ENCODE measurements around the gene TMEM132D. TPM values are rescaled to one million over a fixed set of nuclear protein-coding genes. Genes with fewer than 3 reads are reported as not detected.

TMEM132D gene
- total RNA-seq, 1 experiment from 2014 or later: 1.4 TPM

DNA sequence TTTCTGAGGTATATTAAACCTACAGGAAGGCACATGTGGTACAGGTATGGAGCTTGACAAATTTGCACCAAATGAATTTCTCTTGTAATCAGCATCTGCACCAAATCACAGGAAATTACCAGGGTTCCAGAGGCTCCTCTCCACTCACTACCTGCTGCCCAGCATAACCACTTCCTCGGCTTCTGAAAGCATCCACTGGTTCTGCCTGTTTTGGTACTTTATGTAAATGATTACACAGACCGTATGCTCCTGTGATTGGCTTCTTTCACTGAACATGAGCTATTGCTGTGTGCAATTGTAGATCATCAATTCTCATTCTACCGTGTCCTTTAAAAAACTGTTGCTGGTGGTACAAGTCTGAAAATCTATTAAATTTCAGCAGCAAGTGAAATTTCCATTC, 522.1 kb downstream of the TMEM132D start:
- Mint-ChIP-seq H3K27me3 (ENCODE audit: low read depth) (peaks cover 7% of the 10 kb centered on the region), H3K36me3 (peaks cover 71% of the 10 kb centered on the region), H3K4me3 (no peak overlapping the region), H3K4me1 (no peaks in the 10 kb centered on the region), H3K9me3 (peaks cover 74% of the 10 kb centered on the region), H3K27ac (no peak overlapping the region)
- CTCF ChIA-PET: no interaction called here
- no peak for ATAC-seq
- DNase-seq (ENCODE audit: low spot score): no peak
- POLR2A ChIA-PET: no interaction called here
- TF ChIP-seq ATF3 (CRISPR knock-in tag; conservative IDR thresholded peaks at IDR 0.05) (no peak), RORB (CRISPR knock-in tag; IDR thresholded peaks at IDR 0.05) (no peak), ZMAT4 (CRISPR knock-in tag; IDR thresholded peaks at IDR 0.05) (no peak), CTCF (IDR thresholded peaks at IDR 0.05) (no peak)

DNA sequence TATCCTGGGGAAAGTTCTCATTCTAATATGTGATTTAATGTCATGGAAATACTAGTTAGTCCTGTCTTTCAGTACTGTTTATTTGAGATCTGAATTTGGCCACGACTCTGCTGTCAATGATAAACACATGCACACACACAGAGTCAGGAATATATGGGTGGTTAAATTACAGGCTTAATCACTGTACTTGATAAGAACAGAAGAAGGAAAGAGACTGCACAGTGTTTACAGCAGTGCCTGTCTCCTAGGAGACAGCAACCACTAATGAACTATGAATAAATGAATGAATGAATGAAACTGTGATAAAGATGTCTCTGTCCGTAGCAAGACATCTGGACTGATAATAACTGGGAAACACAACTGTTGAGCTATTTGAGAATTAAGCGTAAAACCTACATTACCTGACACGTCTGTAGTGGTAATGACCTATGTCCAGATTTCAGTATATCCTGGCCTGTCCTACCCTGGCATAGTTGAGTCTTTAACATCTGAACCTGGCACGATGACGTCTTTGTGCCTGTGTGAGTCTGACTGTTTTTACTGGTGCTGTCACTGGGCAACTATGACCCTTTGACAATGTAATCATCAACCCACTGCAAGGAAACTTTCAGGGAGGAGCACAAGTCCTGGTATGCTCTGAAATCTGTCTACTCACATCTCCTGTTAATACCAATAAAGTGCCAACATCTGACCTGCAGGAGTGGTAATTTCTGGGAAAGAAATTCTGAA, 524.6 kb downstream of the TMEM132D start:
- Mint-ChIP-seq H3K4me3 (no peak overlapping the region), H3K9me3 (peaks cover 93% of the 10 kb centered on the region), H3K4me1 (no peaks in the 10 kb centered on the region), H3K27ac (no peak overlapping the region), H3K36me3 (peaks cover 82% of the 10 kb centered on the region), H3K27me3 (ENCODE audit: low read depth) (peaks cover 7% of the 10 kb centered on the region)
- DNase-seq (ENCODE audit: low spot score) (no peak), ATAC-seq (no peak)
- ChIA-PET POLR2A (no interaction called here), CTCF (no interaction called here)
- TF ChIP-seq FOXK1 (CRISPR knock-in tag; IDR thresholded peaks at IDR 0.05) (no peak), ZNF425 (CRISPR knock-in tag; conservative IDR thresholded peaks at IDR 0.05) (no peak), ATF1 (CRISPR knock-in tag; IDR thresholded peaks at IDR 0.05) (no peak), ELF4 (CRISPR knock-in tag; IDR thresholded peaks at IDR 0.05; ENCODE audit: low read depth) (no peak), MLX (CRISPR knock-in tag; IDR thresholded peaks at IDR 0.05) (no peak), AFF4 (CRISPR knock-in tag; IDR thresholded peaks at IDR 0.05; ENCODE audit: borderline replicate concordance) (no peak), NR1H2 (CRISPR knock-in tag; IDR thresholded peaks at IDR 0.05) (no peak), EMX1 (CRISPR knock-in tag; IDR thresholded peaks at IDR 0.05) (no peak), ARID4B (CRISPR knock-in tag; IDR thresholded peaks at IDR 0.05; ENCODE audit: borderline replicate concordance) (no peak), CREB1 (CRISPR knock-in tag; IDR thresholded peaks at IDR 0.05) (no peak), ZNF121 (CRISPR knock-in tag; IDR thresholded peaks at IDR 0.05) (no peak), ZNF219 (CRISPR knock-in tag; IDR thresholded peaks at IDR 0.05; ENCODE audit: borderline replicate concordance) (no peak), RELA (CRISPR knock-in tag; IDR thresholded peaks at IDR 0.05; ENCODE audit: borderline replicate concordance) (no peak), NFE2L1 (CRISPR knock-in tag; IDR thresholded peaks at IDR 0.05) (no peak), FOXP1 (CRISPR knock-in tag; IDR thresholded peaks at IDR 0.05; ENCODE audit: borderline replicate concordance) (no peak)
- TF ChIP-seq, protein P1, sequence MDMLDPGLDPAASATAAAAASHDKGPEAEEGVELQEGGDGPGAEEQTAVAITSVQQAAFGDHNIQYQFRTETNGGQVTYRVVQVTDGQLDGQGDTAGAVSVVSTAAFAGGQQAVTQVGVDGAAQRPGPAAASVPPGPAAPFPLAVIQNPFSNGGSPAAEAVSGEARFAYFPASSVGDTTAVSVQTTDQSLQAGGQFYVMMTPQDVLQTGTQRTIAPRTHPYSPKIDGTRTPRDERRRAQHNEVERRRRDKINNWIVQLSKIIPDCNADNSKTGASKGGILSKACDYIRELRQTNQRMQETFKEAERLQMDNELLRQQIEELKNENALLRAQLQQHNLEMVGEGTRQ (CRISPR knock-in tag; IDR thresholded peaks at IDR 0.05): no peak

All from WTC11 (cell line).